ENCODE results near the gene SH3RF3. TPM values are rescaled to one million over a fixed set of nuclear protein-coding genes. Genes with fewer than 3 reads are reported as not detected.

SH3RF3 gene
- total RNA-seq, 1 donor from 2014 or later = 2.1 TPM

DNA sequence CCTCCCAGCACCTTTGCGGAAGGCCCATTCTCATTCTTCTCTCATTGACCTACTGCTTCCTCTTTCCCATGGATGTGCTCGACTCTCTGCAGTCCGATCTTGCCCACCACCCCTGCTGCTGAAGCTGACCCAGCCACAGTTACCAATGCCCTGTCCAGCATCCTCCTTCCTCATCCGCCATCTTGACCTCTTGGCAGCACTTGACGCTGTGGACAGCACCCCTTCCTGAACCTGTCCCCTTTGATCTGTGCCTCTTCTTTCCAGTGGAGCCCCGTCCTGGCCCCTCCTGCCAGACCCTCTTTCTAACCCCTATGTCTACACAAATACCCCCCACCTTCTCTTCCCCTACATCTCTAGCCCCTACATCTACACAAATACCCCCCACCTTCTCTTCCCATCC lies 275.7 kb downstream of the SH3RF3 start:
- no peaks in the 10 kb centered on the region for H3K27me3 ChIP-seq (ENCODE audit: control insufficient read depth in 3 of 3, insufficient read depth in 3 of 3, low read length in 3 of 3)
- peaks cover 9 to 18% (median 9%) of the 10 kb centered on the region in 3 donors for H3K4me1 ChIP-seq (ENCODE audit: control insufficient read depth in 3 of 3, insufficient read depth in 3 of 3, low read length in 3 of 3)
- no peaks in the 10 kb centered on the region for H3K9me3 ChIP-seq (ENCODE audit: control insufficient read depth in 3 of 3, low read length in 3 of 3)
- H3K9ac ChIP-seq (ENCODE audit: low read depth in 1 of 3, low read length in 3 of 3) = no peak overlapping the region
- H3K4me3 ChIP-seq (ENCODE audit: low read length in 3 of 3) = no peak overlapping the region
- H3K36me3 ChIP-seq (ENCODE audit: control insufficient read depth in 3 of 3, insufficient read depth in 3 of 3, low read length in 3 of 3) = peaks cover 0 to 9% (median 7%) of the 10 kb centered on the region in 3 donors
- no peak overlapping the region for H3K27ac ChIP-seq (ENCODE audit: low read depth, low read length)

DNA sequence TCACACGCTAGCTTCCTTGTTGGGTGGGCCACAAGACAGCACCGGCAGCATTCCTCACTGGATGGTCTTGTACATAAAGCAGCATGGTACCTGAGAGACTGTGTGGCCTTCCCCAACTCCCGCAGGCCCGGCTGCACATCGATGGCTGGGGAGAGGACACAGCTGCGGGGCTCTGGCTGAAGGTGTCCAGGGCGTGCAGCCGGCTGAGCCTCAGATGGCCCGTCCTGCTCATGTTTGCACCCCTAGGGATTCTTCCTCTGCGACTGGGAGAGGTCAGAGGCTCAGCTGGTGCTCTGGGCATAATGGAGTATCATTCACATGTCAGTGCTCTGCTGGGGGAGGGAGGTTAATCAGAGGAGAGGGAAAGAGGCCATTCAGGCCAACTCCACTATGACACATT lies 276.9 kb downstream of the SH3RF3 start:
- Histone ChIP-seq H3K9ac (ENCODE audit: low read depth in 1 of 3, low read length in 3 of 3) (no peak overlapping the region), H3K4me3 (ENCODE audit: low read length in 3 of 3) (no peak overlapping the region), H3K4me1 (ENCODE audit: control insufficient read depth in 3 of 3, insufficient read depth in 3 of 3, low read length in 3 of 3) (peaks cover 14 to 28% (median 17%) of the 10 kb centered on the region in 3 donors), H3K9me3 (ENCODE audit: control insufficient read depth in 3 of 3, low read length in 3 of 3) (no peaks in the 10 kb centered on the region), H3K27ac (ENCODE audit: low read depth, low read length) (no peak overlapping the region), H3K27me3 (ENCODE audit: control insufficient read depth in 3 of 3, insufficient read depth in 3 of 3, low read length in 3 of 3) (no peaks in the 10 kb centered on the region), H3K36me3 (ENCODE audit: control insufficient read depth in 3 of 3, insufficient read depth in 3 of 3, low read length in 3 of 3) (peaks cover 0 to 3% (median 0%) of the 10 kb centered on the region in 3 donors)

DNA sequence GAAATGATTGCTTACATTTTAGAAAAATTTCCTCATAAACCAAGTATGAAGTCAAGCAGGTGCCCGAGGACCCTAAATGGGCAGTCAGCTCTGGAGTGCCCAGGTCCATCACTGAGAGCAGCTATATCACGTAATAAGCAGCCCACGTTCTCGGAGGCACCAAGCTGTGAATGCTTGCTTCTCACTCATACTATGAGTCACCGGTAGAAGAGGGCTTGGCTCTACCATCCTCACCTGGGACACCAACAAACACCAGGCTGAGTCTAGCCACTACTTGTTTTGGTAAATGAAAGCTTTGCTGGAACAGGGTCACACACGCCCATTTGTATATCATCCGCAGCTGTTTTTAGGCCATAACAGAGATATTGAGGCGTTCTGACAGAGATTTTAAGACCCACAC lies 277.3 kb downstream of the SH3RF3 start:
- no peaks in the 10 kb centered on the region for H3K9me3 ChIP-seq (ENCODE audit: control insufficient read depth in 3 of 3, low read length in 3 of 3)
- peaks cover 0 to 3% (median 0%) of the 10 kb centered on the region in 3 donors for H3K36me3 ChIP-seq (ENCODE audit: control insufficient read depth in 3 of 3, insufficient read depth in 3 of 3, low read length in 3 of 3)

DNA sequence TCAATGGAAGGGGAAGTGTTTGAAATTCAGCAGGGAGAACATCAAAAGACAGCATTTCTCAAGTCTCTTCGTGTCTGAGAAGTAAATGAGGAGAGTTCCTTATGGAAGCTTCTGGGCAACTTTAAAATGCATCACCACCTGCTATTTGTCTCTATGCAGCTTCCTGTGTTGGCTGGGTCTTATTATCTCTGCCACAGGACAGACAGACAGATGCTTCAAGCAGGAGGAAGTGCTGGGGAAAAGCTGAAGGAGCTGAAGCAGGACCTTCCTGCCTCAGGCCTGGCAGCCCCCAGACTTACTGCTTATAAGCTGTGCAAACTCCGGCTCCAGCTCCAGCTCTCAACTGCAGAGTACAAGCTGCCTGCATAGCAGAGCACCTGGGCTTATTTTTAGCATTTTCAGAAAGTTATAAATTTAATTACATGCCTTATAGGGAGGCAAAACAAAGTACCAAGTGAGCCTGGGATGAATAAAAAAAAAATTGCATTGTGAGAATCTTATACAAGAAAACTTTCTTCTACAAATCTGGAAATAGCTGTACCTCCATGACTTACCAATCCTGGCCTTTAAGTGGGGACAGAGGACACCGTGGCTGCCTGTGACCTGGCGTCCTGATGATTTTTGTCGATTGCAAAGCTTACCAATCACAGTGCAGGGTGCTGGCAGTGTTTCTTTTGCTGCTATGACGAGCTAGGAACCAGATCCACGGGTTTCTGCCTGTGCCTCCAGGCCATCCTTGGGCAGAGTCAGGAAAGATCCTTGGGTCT lies 278.5 kb downstream of the SH3RF3 start:
- Histone ChIP-seq H3K9me3 (ENCODE audit: control insufficient read depth in 3 of 3, low read length in 3 of 3) (no peaks in the 10 kb centered on the region), H3K4me3 (ENCODE audit: low read length in 3 of 3) (no peak overlapping the region), H3K27ac (ENCODE audit: low read depth, low read length) (no peak overlapping the region), H3K4me1 (ENCODE audit: control insufficient read depth in 3 of 3, insufficient read depth in 3 of 3, low read length in 3 of 3) (peaks cover 6 to 16% (median 16%) of the 10 kb centered on the region in 3 donors), H3K36me3 (ENCODE audit: control insufficient read depth in 3 of 3, insufficient read depth in 3 of 3, low read length in 3 of 3) (peaks cover 0 to 3% (median 0%) of the 10 kb centered on the region in 3 donors), H3K27me3 (ENCODE audit: control insufficient read depth in 3 of 3, insufficient read depth in 3 of 3, low read length in 3 of 3) (no peaks in the 10 kb centered on the region), H3K9ac (ENCODE audit: low read depth in 1 of 3, low read length in 3 of 3) (no peak overlapping the region)

More for the DNA sequence above, 277.3 kb downstream of the SH3RF3 start:
- no peak overlapping the region for H3K4me3 ChIP-seq (ENCODE audit: low read length in 3 of 3)
- H3K27me3 ChIP-seq (ENCODE audit: control insufficient read depth in 3 of 3, insufficient read depth in 3 of 3, low read length in 3 of 3) = no peaks in the 10 kb centered on the region
- H3K27ac ChIP-seq (ENCODE audit: low read depth, low read length) = no peak overlapping the region
- H3K4me1 ChIP-seq (ENCODE audit: control insufficient read depth in 3 of 3, insufficient read depth in 3 of 3, low read length in 3 of 3) = peaks cover 13 to 28% (median 19%) of the 10 kb centered on the region in 3 donors
- no peak overlapping the region for H3K9ac ChIP-seq (ENCODE audit: low read depth in 1 of 3, low read length in 3 of 3)

DNA sequence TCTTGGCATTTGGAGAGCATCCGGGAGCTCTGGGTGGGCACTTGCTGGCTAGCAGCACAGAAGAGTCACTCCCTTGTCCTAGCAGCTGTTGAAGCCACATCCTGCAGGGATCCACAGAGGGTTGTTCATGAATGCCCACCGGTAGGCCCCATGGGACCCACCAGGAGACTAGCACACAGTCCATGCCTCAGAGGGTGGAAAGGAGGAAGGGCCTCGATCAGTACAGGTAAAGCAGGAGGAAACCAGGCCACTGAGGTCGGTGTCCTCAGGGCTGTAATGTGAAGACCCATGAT lies 279.0 kb downstream of the SH3RF3 start:
- H3K9ac ChIP-seq (ENCODE audit: low read depth in 1 of 3, low read length in 3 of 3) = no peak overlapping the region

DNA sequence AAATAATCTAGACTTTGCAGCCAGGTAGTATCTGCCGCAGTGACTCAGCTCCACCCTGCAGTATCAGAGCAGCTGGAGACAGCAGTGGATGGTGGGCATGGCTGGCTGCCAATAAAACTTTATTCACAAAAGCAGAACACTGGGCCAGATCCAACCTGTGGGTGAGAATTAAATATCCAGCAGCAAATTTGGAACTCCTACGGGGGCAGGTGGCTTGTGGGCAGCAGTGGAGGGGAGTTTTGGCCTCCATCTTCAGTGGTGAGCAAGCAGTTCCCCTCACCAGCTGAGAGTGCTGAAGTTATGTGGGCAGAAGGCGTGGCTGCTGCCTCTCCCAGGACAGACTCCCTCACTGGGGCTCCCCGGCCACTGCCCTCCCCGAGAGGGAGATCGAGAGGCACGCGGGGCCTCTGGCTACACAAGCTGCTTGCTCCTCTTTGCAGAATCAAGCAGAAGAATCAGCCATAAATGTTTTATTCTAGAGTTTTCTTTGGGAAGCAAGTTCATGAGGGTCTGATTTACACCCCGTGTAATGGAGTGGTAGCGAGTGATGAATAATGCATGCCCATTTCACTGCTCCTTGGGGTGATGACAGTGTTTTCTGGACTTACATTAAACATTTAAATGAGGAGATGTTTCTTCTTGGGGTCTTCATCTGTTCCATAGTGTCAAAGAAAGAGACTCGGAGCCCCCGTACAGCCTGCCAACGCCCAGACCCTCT lies 280.5 kb downstream of the SH3RF3 start:
- no peak overlapping the region for H3K4me3 ChIP-seq (ENCODE audit: low read length in 3 of 3)
- H3K27me3 ChIP-seq (ENCODE audit: control insufficient read depth in 3 of 3, insufficient read depth in 3 of 3, low read length in 3 of 3) = no peaks in the 10 kb centered on the region
- no peak overlapping the region for H3K9ac ChIP-seq (ENCODE audit: low read depth in 1 of 3, low read length in 3 of 3)
- no peak overlapping the region for H3K27ac ChIP-seq (ENCODE audit: low read depth, low read length)
- peaks cover 0 to 3% (median 0%) of the 10 kb centered on the region in 3 donors for H3K36me3 ChIP-seq (ENCODE audit: control insufficient read depth in 3 of 3, insufficient read depth in 3 of 3, low read length in 3 of 3)
- H3K9me3 ChIP-seq (ENCODE audit: control insufficient read depth in 3 of 3, low read length in 3 of 3) = no peaks in the 10 kb centered on the region
- peaks cover 6 to 16% (median 16%) of the 10 kb centered on the region in 3 donors for H3K4me1 ChIP-seq (ENCODE audit: control insufficient read depth in 3 of 3, insufficient read depth in 3 of 3, low read length in 3 of 3)

More for the DNA sequence above, 279.0 kb downstream of the SH3RF3 start:
- peaks cover 6 to 16% (median 16%) of the 10 kb centered on the region in 3 donors for H3K4me1 ChIP-seq (ENCODE audit: control insufficient read depth in 3 of 3, insufficient read depth in 3 of 3, low read length in 3 of 3)
- no peaks in the 10 kb centered on the region for H3K27me3 ChIP-seq (ENCODE audit: control insufficient read depth in 3 of 3, insufficient read depth in 3 of 3, low read length in 3 of 3)
- no peak overlapping the region for H3K27ac ChIP-seq (ENCODE audit: low read depth, low read length)
- H3K9me3 ChIP-seq (ENCODE audit: control insufficient read depth in 3 of 3, low read length in 3 of 3) = no peaks in the 10 kb centered on the region
- H3K4me3 ChIP-seq (ENCODE audit: low read length in 3 of 3) = no peak overlapping the region
- peaks cover 0 to 3% (median 0%) of the 10 kb centered on the region in 3 donors for H3K36me3 ChIP-seq (ENCODE audit: control insufficient read depth in 3 of 3, insufficient read depth in 3 of 3, low read length in 3 of 3)

DNA sequence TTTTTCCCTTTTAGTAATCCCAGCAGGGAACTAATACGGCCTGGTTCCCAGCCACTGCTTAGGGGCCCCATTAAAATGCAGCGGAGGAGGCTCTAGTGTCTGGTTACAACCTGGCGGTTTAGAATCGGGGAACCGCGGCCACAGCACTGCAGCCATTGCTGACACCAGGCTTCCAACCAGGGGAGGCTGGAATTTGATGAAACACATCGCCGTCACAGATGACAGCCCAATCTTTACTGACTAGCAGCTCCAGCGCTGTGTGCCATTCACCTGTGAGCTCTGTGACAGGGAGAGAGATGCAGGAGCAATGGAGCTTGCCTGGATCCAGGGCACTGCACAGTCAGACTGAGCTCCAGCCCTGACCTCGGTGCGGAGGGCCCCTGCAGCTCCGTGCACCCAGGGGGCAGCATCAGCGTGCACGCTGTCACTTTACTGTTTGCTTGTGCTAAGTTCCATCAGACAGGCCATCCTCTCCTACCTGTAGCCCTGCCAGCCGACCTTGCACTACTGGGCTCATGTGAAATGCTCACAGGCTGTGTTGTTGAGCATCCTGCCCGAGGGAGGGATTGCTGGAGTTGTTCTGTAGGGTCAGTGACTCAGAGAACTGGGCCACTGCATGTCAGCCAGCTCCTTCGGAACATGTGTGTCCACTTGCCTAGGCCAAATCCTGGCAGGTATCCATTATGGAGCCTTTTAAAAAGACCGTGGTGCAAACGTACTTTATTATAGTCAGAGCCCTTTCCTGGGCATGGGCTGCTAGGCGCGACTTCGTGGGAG lies 281.2 kb downstream of the SH3RF3 start:
- no peaks in the 10 kb centered on the region for H3K27me3 ChIP-seq (ENCODE audit: control insufficient read depth in 3 of 3, insufficient read depth in 3 of 3, low read length in 3 of 3)
- H3K4me3 ChIP-seq (ENCODE audit: low read length in 3 of 3) = no peak overlapping the region
- H3K9ac ChIP-seq (ENCODE audit: low read depth in 1 of 3, low read length in 3 of 3) = no peak overlapping the region
- peaks cover 0 to 3% (median 0%) of the 10 kb centered on the region in 3 donors for H3K36me3 ChIP-seq (ENCODE audit: control insufficient read depth in 3 of 3, insufficient read depth in 3 of 3, low read length in 3 of 3)
- no peak overlapping the region for H3K27ac ChIP-seq (ENCODE audit: low read depth, low read length)
- no peaks in the 10 kb centered on the region for H3K9me3 ChIP-seq (ENCODE audit: control insufficient read depth in 3 of 3, low read length in 3 of 3)
- peaks cover 6 to 16% (median 16%) of the 10 kb centered on the region in 3 donors for H3K4me1 ChIP-seq (ENCODE audit: control insufficient read depth in 3 of 3, insufficient read depth in 3 of 3, low read length in 3 of 3)

DNA sequence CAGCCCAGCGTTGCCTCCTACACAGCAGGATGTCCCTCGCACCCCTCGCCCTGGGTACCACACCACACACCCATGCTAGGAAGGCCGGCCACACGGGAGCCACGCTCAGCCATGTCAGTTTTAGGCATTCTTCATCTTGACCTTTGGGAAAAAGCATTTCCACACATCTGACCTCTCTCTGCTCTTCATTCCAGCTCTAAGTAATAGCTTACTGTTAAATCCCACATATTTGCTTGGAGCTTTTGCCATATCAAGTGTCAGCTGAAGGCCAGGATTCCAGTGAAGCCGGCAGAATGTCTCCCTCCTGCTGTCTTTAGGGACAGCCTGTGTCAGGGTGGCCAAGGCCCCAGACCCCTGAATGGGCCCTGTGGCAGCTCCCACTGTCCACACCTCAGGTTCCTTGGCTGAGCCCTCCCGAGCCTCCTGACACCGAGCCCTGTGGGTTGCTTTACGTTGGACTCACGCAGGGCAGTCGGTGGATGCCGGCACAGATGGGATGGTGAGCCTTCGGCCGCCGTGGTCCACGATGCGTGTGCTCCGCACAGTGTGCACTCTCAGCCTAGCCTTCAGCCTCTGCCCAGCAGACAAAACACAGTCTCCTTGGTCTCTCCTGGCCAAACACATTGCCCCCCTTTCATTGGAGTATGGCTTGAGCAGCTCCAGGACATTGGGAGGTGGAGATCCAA lies 282.8 kb downstream of the SH3RF3 start:
- peaks cover 0 to 3% (median 0%) of the 10 kb centered on the region in 3 donors for H3K36me3 ChIP-seq (ENCODE audit: control insufficient read depth in 3 of 3, insufficient read depth in 3 of 3, low read length in 3 of 3)

DNA sequence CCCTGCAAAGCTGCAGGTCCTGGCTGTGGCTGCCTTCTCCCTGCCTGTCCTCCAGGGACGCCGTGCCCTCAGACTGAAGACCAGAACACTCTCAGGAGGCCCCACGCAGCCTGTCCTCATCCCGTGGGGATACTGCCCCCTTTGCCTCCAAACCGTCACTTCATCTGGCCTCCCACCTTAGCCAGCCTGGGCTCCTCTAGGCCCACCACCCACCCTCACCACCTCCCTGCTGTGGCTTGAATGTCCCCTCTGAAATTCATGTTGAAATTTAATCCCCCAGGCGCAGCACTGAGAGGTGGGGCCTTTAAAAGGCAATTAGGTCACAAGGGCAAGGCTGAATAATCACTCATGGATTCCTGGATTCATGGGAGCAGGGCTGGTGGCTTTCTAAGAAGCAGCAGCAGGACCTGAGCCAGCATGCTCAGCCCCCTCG lies 286.6 kb downstream of the SH3RF3 start:
- Histone ChIP-seq H3K9ac (ENCODE audit: low read depth in 1 of 3, low read length in 3 of 3) (no peak overlapping the region), H3K4me3 (ENCODE audit: low read length in 3 of 3) (no peak overlapping the region), H3K4me1 (ENCODE audit: control insufficient read depth in 3 of 3, insufficient read depth in 3 of 3, low read length in 3 of 3) (peaks cover 7 to 15% (median 11%) of the 10 kb centered on the region in 3 donors), H3K36me3 (ENCODE audit: control insufficient read depth in 3 of 3, insufficient read depth in 3 of 3, low read length in 3 of 3) (peaks cover 0 to 3% (median 0%) of the 10 kb centered on the region in 3 donors), H3K9me3 (ENCODE audit: control insufficient read depth in 3 of 3, low read length in 3 of 3) (no peaks in the 10 kb centered on the region), H3K27me3 (ENCODE audit: control insufficient read depth in 3 of 3, insufficient read depth in 3 of 3, low read length in 3 of 3) (no peaks in the 10 kb centered on the region), H3K27ac (ENCODE audit: low read depth, low read length) (no peak overlapping the region)

More for the DNA sequence above, 282.8 kb downstream of the SH3RF3 start:
- H3K9ac ChIP-seq (ENCODE audit: low read depth in 1 of 3, low read length in 3 of 3) = no peak overlapping the region
- H3K4me1 ChIP-seq (ENCODE audit: control insufficient read depth in 3 of 3, insufficient read depth in 3 of 3, low read length in 3 of 3) = peaks cover 6 to 16% (median 16%) of the 10 kb centered on the region in 3 donors
- no peaks in the 10 kb centered on the region for H3K9me3 ChIP-seq (ENCODE audit: control insufficient read depth in 3 of 3, low read length in 3 of 3)
- no peak overlapping the region for H3K4me3 ChIP-seq (ENCODE audit: low read length in 3 of 3)
- H3K27ac ChIP-seq (ENCODE audit: low read depth, low read length) = no peak overlapping the region
- H3K27me3 ChIP-seq (ENCODE audit: control insufficient read depth in 3 of 3, insufficient read depth in 3 of 3, low read length in 3 of 3) = no peaks in the 10 kb centered on the region

All from skeletal muscle tissue (tissue), 4 donors.